DMS79 (cell line): ENCODE results near the gene WASHC4.

ENCODE experiments used
- DNase-seq: peaks from one replicate; lab custom pipeline; 2025; lab: John Stamatoyannopoulos, UW

WASHC4 gene

GRCh38 chr12:105206686-105207374 lies 99.3 kb downstream of the WASHC4 start:
- DNase-seq: no peak

GRCh38 chr12:105209091-105209490 lies 101.6 kb downstream of the WASHC4 start:
- DNase-seq: no peak

GRCh38 chr12:105212438-105212837 lies 104.9 kb downstream of the WASHC4 start:
- no peak for DNase-seq

GRCh38 chr12:105214148-105214547 lies 106.6 kb downstream of the WASHC4 start:
- DNase-seq: no peak

GRCh38 chr12:105214670-105215375 lies 107.3 kb downstream of the WASHC4 start:
- DNase-seq: no peak

- DNase-seq: no peak
Observed at GRCh38 chr12:105218434-105218833, 110.9 kb downstream of the WASHC4 start.
